ENCODE measurements around the gene MRPL11.
"Not testable (repeated sequence)": the region's sequence is repeated elsewhere in the genome, so short reads cannot be mapped to it uniquely, and the experiment has no call there.

Gene MRPL11

GRCh38 chr11:66467034-66467659 lies 28.5 kb upstream of the MRPL11 start:
- DNase-seq (ENCODE audit: low read depth, low spot score): no peak

GRCh38 chr11:66466225-66467033 lies 27.8 kb upstream of the MRPL11 start, which contains the start of gene PELI3:
Gene PELI3 (plus strand): TSS chr11:66466905. CDS start chr11:66468129, 1,224 bp downstream.
- peak; percentile 50 for DNase-seq (ENCODE audit: low read depth, low spot score)

- DNase-seq (ENCODE audit: low read depth, low spot score): no peak
These were observed 27.0 kb upstream of the MRPL11 start for GRCh38 chr11:66465373-66466224.

- no peak for DNase-seq (ENCODE audit: low read depth, low spot score)
These were observed 26.3 kb upstream of the MRPL11 start for GRCh38 chr11:66464916-66465315.

GRCh38 chr11:66464116-66464515 lies 25.5 kb upstream of the MRPL11 start:
- not testable (repeated sequence) for DNase-seq (ENCODE audit: low read depth, low spot score)

- no peak for DNase-seq (ENCODE audit: low read depth, low spot score)
These were observed 24.3 kb upstream of the MRPL11 start for GRCh38 chr11:66462911-66463310.

GRCh38 chr11:66462010-66462409 lies 23.4 kb upstream of the MRPL11 start:
- DNase-seq (ENCODE audit: low read depth, low spot score): no peak

GRCh38 chr11:66459138-66459778 lies 20.6 kb upstream of the MRPL11 start:
- DNase-seq (ENCODE audit: low read depth, low spot score): no peak

- DNase-seq (ENCODE audit: low read depth, low spot score): no peak
These were observed 19.2 kb upstream of the MRPL11 start for GRCh38 chr11:66457826-66458225.

- DNase-seq (ENCODE audit: low read depth, low spot score): no peak
These were observed 16.2 kb upstream of the MRPL11 start for GRCh38 chr11:66454828-66455227.

GRCh38 chr11:66454247-66454646 lies 15.6 kb upstream of the MRPL11 start:
- no peak for DNase-seq (ENCODE audit: low read depth, low spot score)

GRCh38 chr11:66451663-66452062 lies 13.0 kb upstream of the MRPL11 start:
- DNase-seq (ENCODE audit: low read depth, low spot score): no peak

GRCh38 chr11:66450560-66450959 lies 11.9 kb upstream of the MRPL11 start:
- no peak for DNase-seq (ENCODE audit: low read depth, low spot score)

GRCh38 chr11:66448523-66448922 lies 9.9 kb upstream of the MRPL11 start:
- DNase-seq (ENCODE audit: low read depth, low spot score): no peak

GRCh38 chr11:66447012-66447411 lies 8.4 kb upstream of the MRPL11 start:
- no peak for DNase-seq (ENCODE audit: low read depth, low spot score)

- DNase-seq (ENCODE audit: low read depth, low spot score): no peak
These were observed 5.0 kb upstream of the MRPL11 start for GRCh38 chr11:66443602-66444001.

GRCh38 chr11:66440940-66441282 lies 2.3 kb upstream of the MRPL11 start:
- not testable (repeated sequence) for DNase-seq (ENCODE audit: low read depth, low spot score)

GRCh38 chr11:66440101-66440939 lies 1.7 kb upstream of the MRPL11 start:
- DNase-seq (ENCODE audit: low read depth, low spot score): not testable (repeated sequence)

- DNase-seq (ENCODE audit: low read depth, low spot score): no peak
These were observed 607 bp downstream of the MRPL11 start for GRCh38 chr11:66437979-66438503.

- DNase-seq (ENCODE audit: low read depth, low spot score): no peak
These were observed 6.1 kb downstream of the MRPL11 start for GRCh38 chr11:66432597-66432996.
